GM19395 (cell line): Measurements from ENCODE around the gene UBE2M.

Source experiments
- ATAC-seq: cut with Tn5 transposase; IDR thresholded peaks from one replicate; pipeline ENCODE4 v1.9.1; 2021; ENCODE audit warnings: mild to moderate bottlenecking, moderate library complexity; ENCODE audit not compliant: unreplicated experiment

The UBE2M gene

GRCh38 chr19:58555920-58556621 is 2.3 kb downstream of the UBE2M start:
- no peak for ATAC-seq

DNA sequence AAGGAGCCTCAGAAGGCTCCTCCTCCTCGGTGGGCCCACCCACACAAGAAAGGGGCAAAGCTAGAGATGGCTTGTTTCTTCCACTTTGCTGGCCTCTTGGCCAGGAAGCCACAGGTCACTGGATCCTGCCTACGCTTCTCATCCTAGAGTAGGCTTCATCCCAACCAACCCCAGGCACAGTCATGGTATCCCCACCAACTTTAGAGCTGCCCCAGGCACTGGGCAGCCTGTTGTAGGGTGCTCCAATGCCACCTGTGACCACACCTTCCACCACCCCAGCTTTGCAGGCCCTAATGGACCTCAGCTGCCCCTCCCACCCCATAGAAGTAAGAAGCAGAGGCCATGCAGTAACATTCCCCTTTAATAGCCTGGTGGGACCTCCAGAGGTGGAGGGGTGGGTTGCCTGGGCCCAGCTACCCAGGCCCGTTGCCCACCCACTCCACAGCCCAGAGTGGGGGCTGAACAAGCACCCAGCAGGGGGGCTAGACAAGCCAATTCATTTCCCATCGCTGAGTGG is 3.0 kb downstream of the UBE2M start:
- no peak for ATAC-seq

DNA sequence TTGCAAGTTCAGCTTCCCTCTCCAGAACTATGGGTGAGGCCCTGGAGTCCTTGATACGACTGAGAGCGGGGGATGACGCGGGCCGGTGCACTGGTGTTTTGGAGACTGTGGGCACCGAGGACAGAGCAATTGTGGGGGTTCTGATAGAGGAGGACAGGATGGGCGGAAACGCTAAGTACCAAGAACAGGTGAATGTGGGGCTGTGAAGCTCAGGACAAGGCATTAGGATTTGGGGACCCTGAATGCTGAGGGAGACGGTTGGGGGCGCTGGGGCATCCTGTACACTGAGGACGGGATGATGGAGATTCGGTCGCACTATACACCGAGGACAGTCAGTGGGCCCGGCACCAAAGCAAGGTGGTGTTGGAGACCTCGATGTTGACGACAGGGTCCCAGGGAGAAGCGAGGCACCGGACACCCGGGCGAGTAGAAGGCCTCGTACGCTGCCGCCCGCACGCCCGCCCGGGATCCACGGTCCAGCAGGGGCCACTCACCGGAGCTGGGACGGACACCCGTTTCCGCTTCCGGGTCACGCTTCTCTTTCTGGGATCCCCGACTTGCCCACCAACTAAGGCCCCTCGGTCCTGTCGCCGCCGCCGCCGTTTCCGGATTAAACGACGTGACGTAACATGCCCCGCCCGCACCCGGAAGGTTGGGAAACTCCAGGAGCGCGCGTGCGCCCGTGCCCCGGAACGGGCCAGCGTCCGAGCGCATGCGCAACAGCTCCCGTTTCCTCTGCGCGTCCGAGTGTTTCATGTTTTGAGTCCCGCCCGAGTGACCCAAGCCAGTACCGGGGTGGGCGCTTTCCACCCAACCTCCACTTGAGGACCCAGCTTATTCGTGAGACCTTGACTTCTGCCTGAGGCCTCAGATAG is 3.7 kb downstream of the UBE2M start, which contains the start of gene CHMP2A:
TSS of gene CHMP2A (minus strand) at position 612 of the 875 bp plus-strand sequence. CDS start 893 bp downstream, outside the sequence.
- ATAC-seq, result peak; percentile 34

DNA sequence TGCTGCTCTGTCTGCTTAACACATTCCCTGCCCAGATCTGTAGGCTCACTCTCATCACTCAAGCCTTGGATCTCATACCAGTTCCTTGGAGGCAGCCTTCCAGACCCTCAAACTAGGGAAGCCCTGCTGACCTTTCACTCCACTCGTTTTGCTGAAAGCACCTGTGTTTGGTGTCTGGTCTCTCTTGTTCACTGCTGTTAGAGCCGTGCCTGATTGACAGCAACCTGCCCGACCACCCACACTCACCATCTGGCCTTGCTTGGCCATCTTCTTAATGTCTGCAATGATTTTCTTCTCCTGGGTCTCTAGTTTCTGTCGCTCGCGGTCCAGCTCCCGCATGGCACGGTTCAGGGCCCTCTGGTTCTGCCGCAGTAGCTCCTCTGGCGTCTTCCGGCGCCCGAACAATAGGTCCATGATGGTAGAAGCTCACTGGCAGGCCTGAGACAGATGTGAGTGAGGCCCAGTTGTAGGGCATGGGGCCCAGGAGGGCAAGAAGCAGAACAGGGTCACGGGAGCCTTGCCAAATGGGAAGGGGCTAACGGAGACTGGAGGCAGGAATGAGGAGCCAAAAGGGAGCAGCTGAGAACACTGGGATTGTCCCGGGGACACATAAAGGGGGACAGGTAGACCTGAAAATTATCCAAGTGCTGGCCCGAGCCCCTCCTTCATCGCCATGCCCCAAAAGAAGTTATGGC is 4.5 kb downstream of the UBE2M start:
- no peak for ATAC-seq

DNA sequence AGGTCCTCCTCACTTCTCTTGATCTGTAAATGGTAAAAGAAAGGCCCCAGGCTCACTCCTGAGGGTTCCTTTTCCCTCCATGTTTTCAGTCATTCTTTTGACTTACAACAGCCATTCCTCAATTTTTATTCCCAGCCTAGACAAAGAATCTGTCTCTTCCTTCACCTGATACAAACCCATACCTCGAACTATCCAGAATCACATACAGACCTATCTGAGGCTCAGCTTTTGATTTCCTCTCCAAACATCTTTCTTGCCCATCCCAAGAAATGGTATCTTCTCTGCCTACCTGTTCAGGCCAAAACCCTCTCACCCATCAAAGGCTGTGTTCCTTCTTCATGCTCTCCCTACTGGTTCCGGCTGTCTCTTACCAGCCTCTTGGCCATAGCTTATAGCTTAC is 5.8 kb downstream of the UBE2M start:
- ATAC-seq, result no peak

- no peak for ATAC-seq
Measured at GRCh38 chr19:58551577-58552471, 6.6 kb downstream of the UBE2M start.

- no peak for ATAC-seq
Measured at GRCh38 chr19:58551123-58551497, 7.3 kb downstream of the UBE2M start.

- ATAC-seq, result no peak
Measured at GRCh38 chr19:58550362-58551122, 7.9 kb downstream of the UBE2M start.

GRCh38 chr19:58549664-58550361 is 8.6 kb downstream of the UBE2M start:
- ATAC-seq, result no peak

DNA sequence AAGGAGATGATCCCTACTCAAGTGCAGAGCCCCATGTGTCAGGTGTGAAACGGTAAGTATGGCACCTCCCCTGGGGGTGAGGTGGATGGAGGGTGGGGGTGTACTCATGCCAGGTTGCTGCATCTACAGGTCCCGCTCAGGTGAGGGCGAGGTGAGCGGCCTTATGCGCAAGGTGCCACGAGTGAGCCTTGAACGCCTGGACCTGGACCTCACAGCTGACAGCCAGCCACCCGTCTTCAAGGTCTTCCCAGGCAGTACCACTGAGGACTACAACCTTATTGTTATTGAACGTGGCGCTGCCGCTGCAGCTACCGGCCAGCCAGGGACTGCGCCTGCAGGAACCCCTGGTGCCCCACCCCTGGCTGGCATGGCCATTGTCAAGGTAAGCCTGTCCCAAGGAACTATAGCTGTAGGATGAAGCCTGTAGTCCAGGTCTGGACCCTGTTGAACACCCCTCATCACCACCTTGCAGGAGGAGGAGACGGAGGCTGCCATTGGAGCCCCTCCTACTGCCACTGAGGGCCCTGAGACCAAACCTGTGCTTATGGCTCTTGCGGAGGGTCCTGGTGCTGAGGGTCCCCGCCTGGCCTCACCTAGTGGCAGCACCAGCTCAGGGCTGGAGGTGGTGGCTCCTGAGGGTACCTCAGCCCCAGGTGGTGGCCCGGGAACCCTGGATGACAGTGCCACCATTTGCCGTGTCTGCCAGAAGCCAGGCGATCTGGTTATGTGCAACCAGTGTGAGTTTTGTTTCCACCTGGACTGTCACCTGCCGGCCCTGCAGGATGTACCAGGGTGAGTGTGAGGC is 9.3 kb downstream of the UBE2M start:
- no peak for ATAC-seq

DNA sequence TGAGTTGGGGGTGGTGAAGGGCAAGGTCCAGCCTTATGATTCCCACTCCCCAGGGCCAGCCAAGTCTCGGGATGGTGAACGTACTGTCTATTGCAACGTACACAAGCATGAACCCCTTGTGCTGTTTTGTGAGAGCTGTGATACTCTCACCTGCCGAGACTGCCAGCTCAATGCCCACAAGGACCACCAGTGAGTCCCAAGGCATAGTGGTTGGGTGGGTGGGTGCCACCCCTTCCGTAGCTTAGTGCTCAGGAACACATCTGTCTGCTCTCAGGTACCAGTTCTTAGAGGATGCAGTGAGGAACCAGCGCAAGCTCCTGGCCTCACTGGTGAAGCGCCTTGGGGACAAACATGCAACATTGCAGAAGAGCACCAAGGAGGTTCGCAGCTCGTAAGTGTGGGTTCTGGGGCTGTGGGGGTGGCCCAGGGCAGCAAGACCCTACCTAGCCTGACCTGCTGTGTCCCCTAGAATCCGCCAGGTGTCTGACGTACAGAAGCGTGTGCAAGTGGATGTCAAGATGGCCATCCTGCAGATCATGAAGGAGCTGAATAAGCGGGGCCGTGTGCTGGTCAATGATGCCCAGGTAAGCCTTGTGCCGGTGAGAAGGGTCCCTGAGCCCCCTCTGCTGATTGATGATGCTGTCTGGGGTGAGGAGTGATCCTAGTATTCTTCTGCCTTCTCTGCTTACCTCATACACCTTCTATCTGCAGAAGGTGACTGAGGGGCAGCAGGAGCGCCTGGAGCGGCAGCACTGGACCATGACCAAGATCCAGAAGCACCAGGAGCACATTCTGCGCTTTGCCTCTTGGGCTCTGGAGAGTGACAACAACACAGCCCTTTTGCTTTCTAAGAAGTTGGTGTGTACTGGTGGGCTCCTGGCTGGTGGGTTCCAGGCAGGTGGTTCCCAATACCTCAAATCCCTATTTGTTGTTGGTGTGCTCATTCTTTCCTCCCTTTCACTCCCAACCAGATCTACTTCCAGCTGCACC is 10.8 kb downstream of the UBE2M start:
- no peak for ATAC-seq

- no peak for ATAC-seq
Measured at GRCh38 chr19:58546019-58546530, 12.3 kb downstream of the UBE2M start.

- no peak for ATAC-seq
Measured at GRCh38 chr19:58545286-58546018, 13.0 kb downstream of the UBE2M start.

GRCh38 chr19:58544591-58545285 is 13.7 kb downstream of the UBE2M start:
- peak; percentile 46 for ATAC-seq

GRCh38 chr19:58543826-58544590 is 14.4 kb downstream of the UBE2M start, which contains the start of gene TRIM28:
TRIM28 (plus strand) TSS chr19:58544064; CDS start chr19:58544758, 694 bp downstream.
- ATAC-seq, result peak; percentile 85
